A673 (cell line): ENCODE results near the gene SLCO1B1. TPM values are rescaled to one million over a fixed set of nuclear protein-coding genes. Genes with fewer than 3 reads are reported as not detected.

ENCODE experiments used
- BruUV-seq: library from RNA; stranded (reverse); fragments of 400-500 nt; replicated peaks from 2 replicates; lab custom pipeline; 2021; lab: Mats Ljungman, UMichigan
- CTCF ChIA-PET: fragments of 300-600 bp; sonication (Branson Sonifier 250); formaldehyde crosslinking; loops from one replicate; lab custom pipeline; 2022; ENCODE audit warnings: antibody characterized with exemption; lab: Charles Lee
- POLR2A ChIA-PET: fragments of 300-600 bp; sonication (Branson Sonifier 250); formaldehyde crosslinking; loops from one replicate; lab custom pipeline; 2022; ENCODE audit warnings: antibody characterized with exemption; ENCODE audit not compliant: low non-redundant PET; lab: Charles Lee
- DNase-seq: peaks from one replicate; pipeline ENCODE4 v3.0.0-alpha.2; 2015; ENCODE audit warnings: low spot score
- H3K27ac ChIP-seq: fragments of 200-600 bp; sonication (generic); 2 replicates; pipeline ENCODE4 v1.5.1; 2016; ENCODE audit warnings: mixed run types, low read depth, mild to moderate bottlenecking, mixed read lengths, antibody characterized with exemption, low read length; ENCODE audit not compliant: poor library complexity, severe bottlenecking
- H3K27me3 ChIP-seq: fragments of 200-600 bp; sonication (generic); replicated peaks from 2 replicates; pipeline ENCODE4 v1.6.1; 2017; ENCODE audit warnings: mixed run types, low read depth, mild to moderate bottlenecking, mixed read lengths, antibody characterized with exemption, low read length; ENCODE audit not compliant: insufficient read depth, poor library complexity
- H3K36me3 ChIP-seq: fragments of 200-600 bp; sonication (generic); 2 replicates; pipeline ENCODE4 v1.6.1; 2016; ENCODE audit warnings: mixed run types, mild to moderate bottlenecking, mixed read lengths, antibody characterized with exemption, low read length; ENCODE audit not compliant: insufficient read depth, poor library complexity, severe bottlenecking
- H3K4me1 ChIP-seq: fragments of 200-600 bp; sonication (generic); 2 replicates; pipeline ENCODE4 v1.6.1; 2017; ENCODE audit warnings: mixed run types, mild to moderate bottlenecking, mixed read lengths, antibody characterized with exemption, low read length; ENCODE audit not compliant: insufficient read depth, poor library complexity, severe bottlenecking
- H3K4me3 ChIP-seq: fragments of 200-600 bp; sonication (generic); 2 replicates; pipeline ENCODE4 v1.5.1; 2016; ENCODE audit warnings: low read depth, mixed run types, mild to moderate bottlenecking, mixed read lengths, low read length; ENCODE audit not compliant: poor library complexity, severe bottlenecking
- H3K9me3 ChIP-seq: fragments of 200-600 bp; sonication (generic); 2 replicates; pipeline ENCODE4 v1.6.1; 2016; ENCODE audit warnings: mixed run types, low read depth, mild to moderate bottlenecking, mixed read lengths, antibody characterized with exemption, low read length; ENCODE audit not compliant: poor library complexity, severe bottlenecking
- EZH2 ChIP-seq: fragments of 200-600 bp; sonication (generic); IDR thresholded peaks from 2 replicates; pipeline ENCODE4 v1.6.1; 2017; ENCODE audit warnings: borderline replicate concordance, low read depth, mild to moderate bottlenecking, mixed read lengths, antibody characterized with exemption, low read length; ENCODE audit not compliant: poor library complexity, severe bottlenecking
- intact Hi-C: fragments of 100-400 bp; cut with micrococcal nuclease; formaldehyde crosslinking; loops from one replicate; pipeline ENCODE4 v1.10.0; 2022; ENCODE audit not compliant: unreplicated experiment
- total RNA-seq: library from RNA; stranded (reverse); gene quantifications from 2 replicates; pipeline ENCODE4 v1.2.3, GENCODE V29; 2021
- TF ChIP-seq, protein P1 (sequence below): fragments of 300-800, 200-600 bp; sonication (generic); conservative IDR thresholded peaks from 2 replicates; pipeline ENCODE4 v1.5.1; 2017; ENCODE audit warnings: low read depth, mild to moderate bottlenecking, antibody characterized with exemption, low read length, moderate library complexity, mixed read lengths

The SLCO1B1 gene
- total RNA-seq, 1 experiment from 2014 or later = not detected

DNA sequence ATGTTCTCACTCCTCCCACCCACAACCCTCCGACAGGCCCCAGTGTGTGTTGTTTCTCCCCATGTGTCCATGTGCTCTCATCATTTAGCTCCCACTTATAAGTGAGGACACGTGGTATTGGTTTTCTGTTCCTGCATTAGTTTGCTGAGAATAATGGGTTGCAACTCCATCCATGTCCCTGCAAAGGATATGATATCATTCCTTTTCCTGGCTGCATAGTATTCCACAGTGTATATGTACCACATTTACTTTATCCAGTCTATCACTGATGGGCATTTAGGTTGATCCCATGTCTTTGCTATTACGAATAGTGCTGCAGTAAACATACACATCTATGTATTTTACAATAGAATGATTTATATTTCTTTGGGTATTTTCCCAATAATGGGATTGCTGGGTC, 126.2 kb downstream of the SLCO1B1 start:
- TF ChIP-seq, protein P1, sequence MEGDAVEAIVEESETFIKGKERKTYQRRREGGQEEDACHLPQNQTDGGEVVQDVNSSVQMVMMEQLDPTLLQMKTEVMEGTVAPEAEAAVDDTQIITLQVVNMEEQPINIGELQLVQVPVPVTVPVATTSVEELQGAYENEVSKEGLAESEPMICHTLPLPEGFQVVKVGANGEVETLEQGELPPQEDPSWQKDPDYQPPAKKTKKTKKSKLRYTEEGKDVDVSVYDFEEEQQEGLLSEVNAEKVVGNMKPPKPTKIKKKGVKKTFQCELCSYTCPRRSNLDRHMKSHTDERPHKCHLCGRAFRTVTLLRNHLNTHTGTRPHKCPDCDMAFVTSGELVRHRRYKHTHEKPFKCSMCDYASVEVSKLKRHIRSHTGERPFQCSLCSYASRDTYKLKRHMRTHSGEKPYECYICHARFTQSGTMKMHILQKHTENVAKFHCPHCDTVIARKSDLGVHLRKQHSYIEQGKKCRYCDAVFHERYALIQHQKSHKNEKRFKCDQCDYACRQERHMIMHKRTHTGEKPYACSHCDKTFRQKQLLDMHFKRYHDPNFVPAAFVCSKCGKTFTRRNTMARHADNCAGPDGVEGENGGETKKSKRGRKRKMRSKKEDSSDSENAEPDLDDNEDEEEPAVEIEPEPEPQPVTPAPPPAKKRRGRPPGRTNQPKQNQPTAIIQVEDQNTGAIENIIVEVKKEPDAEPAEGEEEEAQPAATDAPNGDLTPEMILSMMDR = no peak
- no peak for TF ChIP-seq EZH2
- Histone ChIP-seq H3K27me3 (no peaks in the 10 kb centered on the region), H3K4me3 (no peak overlapping the region), H3K9me3 (no peaks in the 10 kb centered on the region), H3K27ac (no peak overlapping the region), H3K4me1 (no peaks in the 10 kb centered on the region), H3K36me3 (no peaks in the 10 kb centered on the region)
- POLR2A ChIA-PET = no interaction called here
- intact Hi-C loops = no loop called here
- CTCF ChIA-PET = no interaction called here
- DNase-seq = no peak
- no TSS peak for BruUV-seq

DNA sequence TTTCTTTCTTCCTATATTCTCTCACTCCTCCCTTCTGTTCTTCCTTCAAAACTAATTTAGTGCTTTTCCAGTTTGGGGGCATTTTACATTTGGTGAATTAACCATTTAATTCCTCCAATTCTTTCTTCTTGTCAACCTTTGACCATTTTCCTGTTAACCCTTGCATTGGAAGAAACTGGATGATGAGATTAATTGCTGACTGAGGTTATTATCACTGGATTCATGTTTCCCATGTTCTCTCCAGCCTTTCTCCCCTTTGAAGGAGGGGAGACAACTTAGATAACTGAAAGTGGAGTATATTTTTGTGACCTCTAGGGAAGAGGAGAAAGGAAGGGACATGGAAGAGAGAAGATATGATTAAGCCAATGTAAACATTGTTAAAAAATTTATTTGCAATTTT, 133.2 kb downstream of the SLCO1B1 start:
- Histone ChIP-seq H3K4me1 (no peaks in the 10 kb centered on the region), H3K36me3 (no peaks in the 10 kb centered on the region), H3K9me3 (no peaks in the 10 kb centered on the region), H3K4me3 (no peak overlapping the region), H3K27me3 (peaks cover 6% of the 10 kb centered on the region), H3K27ac (no peak overlapping the region)
- POLR2A ChIA-PET = no interaction called here
- TF ChIP-seq, protein P1 = no peak
- no peak for TF ChIP-seq EZH2
- BruUV-seq = no TSS peak
- CTCF ChIA-PET = no interaction called here
- intact Hi-C loops = no loop called here
- DNase-seq = no peak

DNA sequence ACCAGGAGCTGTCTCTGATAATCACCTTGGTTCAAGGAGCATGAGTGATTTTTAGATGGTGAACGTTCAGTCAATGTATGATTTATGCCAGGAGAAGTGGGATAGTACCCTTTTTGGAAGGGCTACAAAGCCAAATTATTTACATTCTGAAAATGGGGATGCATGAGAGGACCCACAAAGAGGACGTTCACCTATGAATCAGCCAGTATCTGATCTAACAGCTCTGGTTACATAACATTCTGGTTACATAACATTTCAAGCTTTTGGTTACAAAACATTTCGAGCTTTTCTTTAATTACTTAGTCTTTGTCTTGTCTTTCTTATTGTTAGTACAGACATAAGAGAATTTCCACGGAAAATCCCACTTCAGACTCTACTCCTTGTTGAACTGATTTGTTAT, 134.9 kb downstream of the SLCO1B1 start:
- H3K4me3 ChIP-seq = no peak overlapping the region
- CTCF ChIA-PET = no interaction called here
- peaks cover 6% of the 10 kb centered on the region for H3K27me3 ChIP-seq
- TF ChIP-seq EZH2 = no peak
- TF ChIP-seq, protein P1 = no peak
- H3K4me1 ChIP-seq = no peaks in the 10 kb centered on the region
- H3K36me3 ChIP-seq = no peaks in the 10 kb centered on the region
- intact Hi-C loops = no loop called here
- DNase-seq = no peak
- no peak overlapping the region for H3K27ac ChIP-seq
- BruUV-seq = no TSS peak
- POLR2A ChIA-PET = no interaction called here
- H3K9me3 ChIP-seq = no peaks in the 10 kb centered on the region
